Ectodermal cell (in vitro differentiated cells): ENCODE results near the gene VPS36.

Experiments used
- H3K27ac ChIP-seq: 2 replicates; pipeline ENCODE4 v1.7.0; 2013; ENCODE audit warnings: mild to moderate bottlenecking, low read depth, low read length; ENCODE audit not compliant: insufficient read depth, poor library complexity, severe bottlenecking
- H3K27me3 ChIP-seq: 2 replicates; pipeline ENCODE4 v1.7.0; 2013; ENCODE audit warnings: mild to moderate bottlenecking, low read length; ENCODE audit not compliant: insufficient read depth, control insufficient read depth, poor library complexity, severe bottlenecking
- H3K36me3 ChIP-seq: one replicate; pipeline ENCODE4 v1.7.0; 2013; ENCODE audit warnings: low read length; ENCODE audit not compliant: control insufficient read depth, insufficient read depth
- H3K4me1 ChIP-seq: one replicate; pipeline ENCODE4 v1.7.0; 2013; ENCODE audit warnings: low read length; ENCODE audit not compliant: control insufficient read depth, insufficient read depth
- H3K4me3 ChIP-seq: 2 replicates; pipeline ENCODE4 v1.7.0; 2013; ENCODE audit warnings: low read depth, low read length, control low read depth; ENCODE audit not compliant: insufficient read depth
- H3K9me3 ChIP-seq: 2 replicates; pipeline ENCODE4 v1.7.0; 2013; ENCODE audit warnings: mild to moderate bottlenecking, low read length, moderate library complexity; ENCODE audit not compliant: control insufficient read depth
- WGBS, 2 experiments: methylation state at CpG; one replicate each; pipeline ENCODE4 v1.1.7; 2013; ENCODE audit warnings: missing lambda C conversion rate in 2 of 2; 5-methylcytosine and 5-hydroxymethylcytosine counted together

The VPS36 gene

GRCh38 chr13:52459668-52460067 is 9.2 kb upstream of the VPS36 start:
- Histone ChIP-seq H3K4me1 (peaks cover 12% of the 10 kb centered on the region), H3K9me3 (no peaks in the 10 kb centered on the region), H3K27me3 (no peaks in the 10 kb centered on the region), H3K36me3 (peaks cover 23% of the 10 kb centered on the region), H3K4me3 (no peak overlapping the region), H3K27ac (no peak overlapping the region)
- WGBS, 2 experiments, result 96 to 98% methylated on average over 6 of the region's 6 CpGs

GRCh38 chr13:52455677-52456041 is 5.2 kb upstream of the VPS36 start:
- Histone ChIP-seq H3K9me3 (no peaks in the 10 kb centered on the region), H3K27ac (peak overlapping the region; percentile 93), H3K4me1 (peaks cover 12% of the 10 kb centered on the region), H3K27me3 (no peaks in the 10 kb centered on the region), H3K36me3 (peaks cover 8% of the 10 kb centered on the region), H3K4me3 (peak overlapping the region; percentile 92)
- WGBS, 2 experiments, result 0% methylated on average over 37 of the region's 37 CpGs

GRCh38 chr13:52454820-52455676 is 4.6 kb upstream of the VPS36 start, which contains the start of gene CKAP2:
Gene CKAP2 (plus strand): TSS chr13:52455478. CDS start chr13:52455557, 79 bp downstream.
- Histone ChIP-seq H3K4me3 (peak within 1 kb of the TSS; percentile 92), H3K27me3 (no peaks in the 10 kb centered on the region), H3K27ac (peak within 1 kb of the TSS; percentile 93), H3K4me1 (peaks cover 12% of the 10 kb centered on the region), H3K9me3 (no peaks in the 10 kb centered on the region), H3K36me3 (peaks cover 8% of the 10 kb centered on the region)
- 1% methylated on average over 56 of the region's 56 CpGs for WGBS, 2 experiments

DNA sequence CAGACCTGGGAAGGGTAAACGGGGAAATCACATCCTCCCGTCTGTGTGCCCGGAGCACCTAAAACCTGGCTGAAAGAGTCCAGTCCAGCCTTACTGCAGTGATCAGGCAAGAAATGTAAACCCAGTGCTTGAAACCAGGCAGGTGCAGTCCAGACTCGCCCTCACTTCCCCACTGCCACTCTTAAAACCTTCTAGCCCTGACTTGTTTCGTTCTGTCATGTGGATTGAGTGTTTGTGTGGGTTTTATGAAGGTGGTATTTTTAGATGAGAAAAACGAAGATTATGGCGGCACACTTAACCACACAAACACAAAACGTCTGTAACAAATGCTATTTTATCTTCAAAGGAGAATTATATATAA is 4.0 kb upstream of the VPS36 start:
- Histone ChIP-seq H3K36me3 (peaks cover 8% of the 10 kb centered on the region), H3K9me3 (no peaks in the 10 kb centered on the region), H3K4me3 (peak overlapping the region; percentile 92), H3K27ac (no peak overlapping the region), H3K27me3 (no peaks in the 10 kb centered on the region), H3K4me1 (peaks cover 12% of the 10 kb centered on the region)
- WGBS, 2 experiments, result 45 to 50% methylated on average over 4 of the region's 8 CpGs

DNA sequence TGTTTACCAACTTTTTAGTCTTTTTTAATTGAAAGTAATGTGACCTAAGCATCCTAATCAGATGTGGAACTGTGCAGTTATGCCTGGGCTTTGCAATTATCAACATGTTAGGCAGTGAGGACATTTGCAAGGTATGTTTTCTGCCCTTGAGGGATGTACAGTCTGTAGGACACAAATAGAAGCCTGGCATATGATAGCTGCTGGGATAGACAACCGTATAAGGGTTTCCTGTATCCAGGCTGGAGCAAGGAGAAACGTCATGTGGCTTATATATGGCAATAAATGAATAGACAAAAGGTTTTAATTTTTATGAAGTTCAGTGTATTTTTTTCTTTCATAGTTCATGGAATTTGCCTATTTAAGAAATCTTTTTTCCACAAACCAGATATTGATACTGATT is 2.0 kb upstream of the VPS36 start:
- Histone ChIP-seq H3K9me3 (no peaks in the 10 kb centered on the region), H3K4me3 (no peak overlapping the region), H3K27me3 (no peaks in the 10 kb centered on the region), H3K27ac (no peak overlapping the region), H3K36me3 (peaks cover 8% of the 10 kb centered on the region), H3K4me1 (peaks cover 11% of the 10 kb centered on the region)
- WGBS, 2 experiments, result 88 to 95% methylated on average over 2 of the region's 2 CpGs

DNA sequence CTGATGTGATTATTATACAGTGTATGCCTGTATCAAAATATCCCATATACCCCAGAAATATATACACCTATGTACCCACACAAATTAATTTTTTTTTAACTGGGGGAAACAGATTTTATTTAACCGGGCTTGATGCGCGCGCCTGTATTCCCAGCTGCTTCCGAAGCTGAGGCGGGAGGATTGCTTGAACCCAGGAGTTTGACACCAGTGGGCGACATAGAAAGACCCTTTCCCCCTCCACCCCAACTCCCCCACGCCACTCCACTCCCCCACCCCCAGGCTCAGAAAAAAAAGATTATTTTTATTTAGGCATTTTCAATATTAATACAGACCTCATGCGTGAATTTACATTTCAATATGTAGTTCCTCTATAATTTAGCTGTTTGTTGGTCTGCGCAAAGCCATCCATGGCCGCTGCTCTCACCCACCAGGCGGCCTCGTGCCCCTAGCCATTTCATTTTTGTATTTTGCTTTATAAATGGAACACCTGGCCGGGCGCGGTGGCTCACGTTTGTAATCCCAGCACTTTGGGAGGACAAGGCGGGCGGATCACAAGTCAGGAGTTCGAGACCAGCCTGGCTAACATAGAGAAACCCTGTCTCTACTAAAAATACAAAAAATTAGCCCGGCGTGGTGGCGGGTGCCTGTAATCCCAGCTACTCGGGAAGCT is 836 bp upstream of the VPS36 start:
- H3K4me1 ChIP-seq, result no peaks in the 10 kb centered on the region
- H3K9me3 ChIP-seq, result no peaks in the 10 kb centered on the region
- no peak overlapping the region for H3K27ac ChIP-seq
- no peaks in the 10 kb centered on the region for H3K27me3 ChIP-seq
- H3K36me3 ChIP-seq, result no peaks in the 10 kb centered on the region
- WGBS, 2 experiments, result 93 to 94% methylated on average over 23 of the region's 24 CpGs
- no peak overlapping the region for H3K4me3 ChIP-seq

DNA sequence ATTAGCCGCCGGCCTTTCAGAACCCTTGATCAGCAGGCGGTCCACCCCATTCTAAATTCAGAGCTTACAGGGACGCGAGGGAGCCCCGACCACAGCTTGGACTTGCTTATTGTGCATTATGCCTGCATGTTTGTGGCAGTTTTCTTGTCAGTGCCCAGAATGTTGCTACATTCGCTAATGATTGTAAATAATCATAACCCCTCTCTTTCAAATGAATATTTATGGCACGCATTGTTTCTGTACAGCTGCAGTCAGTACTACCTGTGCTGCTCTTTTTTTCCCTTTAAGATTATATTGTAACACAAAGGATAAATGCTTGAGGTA is 321 bp upstream of the VPS36 start:
- H3K9me3 ChIP-seq, result no peaks in the 10 kb centered on the region
- 11 to 14% methylated on average over 8 of the region's 8 CpGs for WGBS, 2 experiments
- no peak overlapping the region for H3K27ac ChIP-seq
- H3K4me3 ChIP-seq, result peak overlapping the region; percentile 68
- no peaks in the 10 kb centered on the region for H3K27me3 ChIP-seq
- no peaks in the 10 kb centered on the region for H3K36me3 ChIP-seq
- H3K4me1 ChIP-seq, result no peaks in the 10 kb centered on the region

DNA sequence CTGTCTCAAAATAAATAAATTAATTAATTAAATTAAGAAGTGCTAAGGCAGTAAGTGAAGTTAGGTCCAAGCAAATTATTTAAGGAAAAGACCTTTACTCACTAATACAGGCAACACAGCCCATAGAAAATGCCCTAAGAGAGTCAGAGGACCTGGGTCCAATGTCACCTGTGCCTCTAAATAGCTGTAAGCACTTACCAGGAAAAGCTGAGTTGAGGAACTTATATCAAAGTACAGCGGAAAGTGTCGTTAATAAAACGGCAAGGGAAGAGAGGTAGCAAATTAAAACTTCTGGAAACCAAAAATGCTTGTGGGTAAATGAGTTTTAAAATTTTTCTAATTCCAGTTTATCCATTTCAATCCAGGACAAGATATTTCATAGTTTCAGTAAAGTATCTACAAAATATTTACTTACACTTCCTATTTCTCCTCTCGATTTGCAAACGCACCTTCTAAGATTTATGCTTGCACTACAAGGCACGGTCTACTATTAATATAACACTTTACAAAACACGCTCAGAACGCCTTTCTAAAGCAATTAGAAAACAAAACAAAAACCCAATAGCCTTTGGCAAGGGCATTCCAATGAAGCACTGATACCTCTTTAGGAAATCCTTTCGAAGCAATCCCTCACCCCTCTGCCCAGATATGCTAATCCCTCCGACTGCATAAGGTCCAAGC is 963 bp downstream of the VPS36 start:
- no peak overlapping the region for H3K27ac ChIP-seq
- no peaks in the 10 kb centered on the region for H3K36me3 ChIP-seq
- H3K4me1 ChIP-seq, result no peaks in the 10 kb centered on the region
- no peaks in the 10 kb centered on the region for H3K9me3 ChIP-seq
- no peaks in the 10 kb centered on the region for H3K27me3 ChIP-seq
- WGBS, 2 experiments, result 13 to 20% methylated on average over 10 of the region's 10 CpGs
- peak overlapping the region; percentile 68 for H3K4me3 ChIP-seq

DNA sequence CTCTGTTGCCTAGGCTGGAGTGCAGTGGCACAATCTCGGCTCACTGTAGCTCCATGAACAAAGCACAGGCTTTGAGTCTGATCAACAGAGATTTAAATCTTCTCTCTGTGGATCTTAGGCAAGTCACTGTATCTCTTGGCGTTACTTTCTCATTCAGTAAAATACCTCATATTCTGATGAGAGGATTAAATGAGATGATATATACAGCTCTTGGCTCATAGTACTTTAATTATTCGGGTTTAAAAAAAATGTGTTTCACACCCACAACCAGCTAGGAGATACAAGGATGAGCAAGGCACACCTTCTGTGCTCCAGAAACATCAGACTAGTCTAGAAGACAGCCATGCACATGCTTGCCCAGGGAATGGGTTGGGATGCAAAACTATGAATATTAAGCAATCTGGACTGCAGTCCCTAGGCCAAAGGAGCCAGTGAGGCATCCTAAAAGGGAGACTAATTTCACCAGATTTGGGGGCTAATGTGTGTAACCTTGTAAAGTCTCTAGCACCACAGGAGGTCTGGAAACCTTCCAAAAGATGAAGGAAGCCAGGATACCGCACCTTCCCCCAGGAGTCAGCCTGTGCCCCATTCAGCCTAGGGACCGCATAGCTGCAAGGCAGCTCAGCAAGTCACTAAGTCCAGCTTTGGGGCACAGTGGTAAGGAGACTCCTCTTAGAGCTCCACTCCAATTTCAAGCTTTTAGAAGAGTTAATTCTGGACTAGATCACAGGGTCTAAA is 2.5 kb downstream of the VPS36 start:
- Histone ChIP-seq H3K27ac (no peak overlapping the region), H3K9me3 (no peaks in the 10 kb centered on the region), H3K4me3 (no peak overlapping the region), H3K27me3 (no peaks in the 10 kb centered on the region), H3K36me3 (no peaks in the 10 kb centered on the region), H3K4me1 (no peaks in the 10 kb centered on the region)
- WGBS, 2 experiments, result 87 to 88% methylated on average over 4 to 5 of the region's 5 CpGs

DNA sequence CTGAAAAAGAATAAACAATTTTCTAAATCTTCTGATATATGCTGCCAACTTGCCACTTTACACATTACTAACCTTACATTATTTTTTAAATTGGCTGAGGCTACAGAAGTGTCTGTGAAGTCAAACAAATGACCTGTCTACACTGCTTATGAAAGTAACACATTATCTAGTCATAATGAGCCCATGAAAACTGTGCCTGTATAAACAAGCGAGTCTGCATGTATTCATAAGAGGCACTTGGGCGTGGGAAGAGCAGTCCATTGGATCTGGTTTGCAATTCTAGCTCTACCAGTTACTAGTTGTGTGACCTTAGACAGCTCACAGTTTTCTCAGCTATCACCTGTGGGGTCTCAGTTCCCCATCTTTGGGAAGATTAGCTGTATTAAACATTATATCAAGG is 3.1 kb downstream of the VPS36 start:
- H3K27ac ChIP-seq, result no peak overlapping the region
- H3K27me3 ChIP-seq, result no peaks in the 10 kb centered on the region
- H3K4me1 ChIP-seq, result no peaks in the 10 kb centered on the region
- H3K36me3 ChIP-seq, result no peaks in the 10 kb centered on the region
- H3K9me3 ChIP-seq, result no peaks in the 10 kb centered on the region
- 95 to 96% methylated on average over 2 of the region's 2 CpGs for WGBS, 2 experiments
- no peak overlapping the region for H3K4me3 ChIP-seq
